GM18858 (cell line): ENCODE measurements around the gene DLK1.

Experiments used
- ATAC-seq: cut with Tn5 transposase; IDR thresholded peaks from one replicate; pipeline ENCODE4 v1.9.1; 2021; ENCODE audit not compliant: unreplicated experiment

The DLK1 gene

DNA sequence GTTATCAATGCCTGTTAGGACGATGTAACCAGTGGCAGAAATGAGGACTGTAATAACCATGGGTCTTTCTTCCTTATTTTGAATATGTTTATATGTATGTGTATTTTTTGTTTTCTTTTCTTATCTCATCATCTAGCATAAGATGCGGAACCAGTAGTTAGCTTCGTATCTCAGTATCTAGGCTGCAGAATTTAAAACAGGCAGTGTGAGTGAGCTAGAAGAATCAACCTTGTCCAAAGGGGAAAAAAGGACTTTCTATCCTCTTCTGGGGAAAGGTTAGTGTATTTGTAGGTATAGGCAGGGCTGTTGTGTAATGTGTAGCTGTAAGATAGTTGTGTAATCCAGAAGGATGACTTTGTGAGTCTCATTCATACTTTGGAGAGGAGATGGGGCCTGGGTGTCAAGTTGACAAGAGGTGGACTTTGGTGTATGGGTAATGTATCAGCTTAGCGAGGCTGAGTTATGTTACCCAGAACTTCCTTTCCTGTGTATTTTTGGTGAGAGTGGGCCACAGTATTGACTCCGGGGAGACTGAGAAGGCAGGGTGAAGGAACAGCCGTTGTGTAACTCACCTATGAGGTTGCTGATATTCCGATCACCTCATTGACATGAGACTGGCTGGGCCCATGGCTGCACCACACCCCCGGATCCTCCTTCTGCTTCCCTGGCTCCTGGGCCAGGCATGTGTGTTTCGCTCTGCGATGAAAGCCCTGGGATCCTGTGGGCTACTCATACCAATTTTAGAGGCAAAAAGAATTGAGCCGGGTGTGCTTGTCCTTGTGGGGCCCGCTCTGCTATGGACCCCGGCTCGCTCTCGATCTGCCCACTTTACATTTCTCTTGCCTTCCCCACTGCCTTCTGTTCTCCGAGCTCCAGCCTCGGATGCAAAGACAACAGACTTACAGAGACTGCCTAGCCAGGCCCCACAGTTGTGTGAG, 24.3 kb downstream of the DLK1 start:
- ATAC-seq, result no peak

DNA sequence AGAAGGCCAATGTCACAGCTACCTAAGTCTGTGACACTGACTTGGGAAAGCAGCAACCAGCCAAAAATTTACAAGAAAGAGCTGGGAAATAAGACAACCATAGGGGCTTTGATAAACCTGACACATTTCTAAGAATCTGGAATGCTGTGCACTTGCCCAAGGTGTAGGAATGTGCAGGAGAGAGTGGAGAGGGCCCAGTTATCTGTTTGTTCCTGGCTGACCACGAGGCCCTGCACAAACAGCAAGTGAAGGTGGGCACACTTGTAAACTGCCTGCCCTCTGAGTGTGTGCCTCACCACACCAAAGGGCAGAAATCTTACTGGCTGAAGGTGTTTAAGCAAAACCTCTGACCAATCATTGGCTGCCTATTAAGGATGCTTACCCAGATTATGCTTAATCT, 27.3 kb downstream of the DLK1 start:
- ATAC-seq, result no peak

DNA sequence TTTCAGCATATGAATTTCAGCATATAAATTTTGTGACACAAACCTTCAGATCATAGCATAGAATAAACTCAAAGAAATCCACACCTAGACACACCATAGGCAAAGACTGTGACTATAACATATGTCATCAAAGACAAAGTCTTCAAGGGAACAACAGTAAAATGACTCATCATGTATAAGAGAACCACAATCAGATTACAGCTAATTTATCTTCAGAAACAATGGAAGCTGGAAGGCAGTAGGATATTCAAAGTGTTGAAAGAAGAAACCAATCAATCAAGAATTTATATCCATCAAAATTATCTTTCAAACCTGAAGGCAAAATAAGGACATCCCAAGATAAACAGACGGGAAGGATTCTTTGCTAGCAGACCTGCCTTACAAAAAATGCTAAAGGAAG, 29.0 kb downstream of the DLK1 start:
- ATAC-seq, result no peak

DNA sequence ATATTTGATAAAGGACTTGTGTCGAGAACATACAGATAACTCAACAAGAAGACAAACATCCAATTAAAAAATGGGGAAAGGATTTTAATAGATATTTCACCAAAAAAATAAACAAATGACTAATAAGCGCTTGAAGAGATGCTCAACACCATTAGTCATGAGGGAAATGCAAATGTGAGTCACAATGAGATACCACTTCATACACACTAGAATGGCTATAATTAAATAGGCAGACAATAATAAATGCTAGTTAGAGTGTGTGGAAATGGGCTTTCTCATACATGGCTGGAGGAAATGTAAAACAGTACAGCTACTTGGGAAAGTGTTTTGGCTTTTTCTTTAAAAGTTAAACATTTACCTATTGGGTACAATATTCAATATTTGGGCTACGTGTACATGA, 34.8 kb downstream of the DLK1 start:
- ATAC-seq, result no peak

DNA sequence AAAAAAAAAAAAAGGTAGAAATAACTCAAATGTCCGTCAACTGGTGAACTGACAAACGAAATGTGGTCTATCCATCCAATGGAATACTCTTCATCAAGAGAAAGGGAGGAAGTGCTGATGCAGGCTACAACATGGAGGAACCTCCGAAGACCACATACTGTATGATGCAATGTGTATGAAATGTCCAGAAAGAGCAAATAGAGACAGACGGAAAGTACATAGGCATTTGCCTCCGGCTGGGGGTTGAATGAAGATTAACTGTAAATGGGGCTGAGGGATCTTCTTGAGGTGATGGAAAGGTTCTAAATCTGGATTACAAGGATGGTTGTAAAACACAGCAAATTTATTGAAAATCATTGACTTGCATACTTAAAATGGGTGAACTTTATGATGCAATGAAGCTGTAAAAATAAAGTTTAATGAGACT, 35.4 kb downstream of the DLK1 start:
- no peak for ATAC-seq

DNA sequence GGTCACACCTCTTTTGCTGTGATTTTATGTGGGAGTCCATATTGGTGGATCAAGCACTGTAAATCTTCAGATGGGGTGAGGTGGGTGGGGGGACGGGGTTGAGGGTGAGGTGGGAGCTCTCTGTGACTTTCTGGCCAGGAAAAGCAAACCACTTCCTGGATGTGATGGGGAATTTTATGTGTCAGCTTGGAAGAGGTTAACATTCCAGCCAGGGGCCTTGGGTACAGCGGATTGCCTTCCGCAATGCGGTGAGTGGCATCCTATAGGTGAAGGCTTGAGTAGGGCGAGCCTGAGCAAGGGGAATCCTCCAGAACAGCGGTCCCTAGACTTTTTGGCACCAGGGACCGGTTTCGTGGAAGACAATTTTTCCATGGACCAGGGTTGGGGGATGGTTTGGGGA, 36.2 kb downstream of the DLK1 start:
- ATAC-seq, result no peak

DNA sequence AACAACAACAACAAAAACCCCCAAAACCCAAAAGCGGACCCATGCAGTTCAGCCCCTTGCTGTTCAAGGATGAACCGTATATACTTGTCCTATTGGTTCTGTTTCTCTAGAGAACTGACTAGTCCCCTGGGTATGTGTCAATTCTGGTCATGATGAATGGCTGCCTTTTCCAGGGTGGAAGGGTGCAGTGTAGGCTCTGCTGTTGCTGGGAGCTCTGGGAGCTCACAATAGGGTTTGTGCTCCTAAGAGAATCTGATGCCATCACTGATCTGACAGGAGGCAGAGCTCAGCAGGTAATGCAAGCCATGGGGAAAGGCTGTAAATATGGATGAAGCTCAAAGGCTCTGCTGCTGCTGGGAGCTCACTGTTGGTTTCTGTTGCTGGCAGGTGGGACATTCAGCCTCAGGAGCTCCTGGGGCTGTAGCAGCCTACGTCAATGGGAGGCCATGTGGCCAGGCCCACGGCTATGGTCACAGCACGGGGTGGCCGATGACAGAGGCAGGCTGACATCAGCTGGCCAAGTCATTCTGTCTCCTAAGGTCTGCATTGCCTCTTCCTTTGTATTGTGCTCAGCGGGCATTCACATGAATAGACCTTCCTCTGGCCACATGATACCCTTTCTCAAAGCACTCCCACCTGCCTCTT, 37.9 kb downstream of the DLK1 start:
- no peak for ATAC-seq

DNA sequence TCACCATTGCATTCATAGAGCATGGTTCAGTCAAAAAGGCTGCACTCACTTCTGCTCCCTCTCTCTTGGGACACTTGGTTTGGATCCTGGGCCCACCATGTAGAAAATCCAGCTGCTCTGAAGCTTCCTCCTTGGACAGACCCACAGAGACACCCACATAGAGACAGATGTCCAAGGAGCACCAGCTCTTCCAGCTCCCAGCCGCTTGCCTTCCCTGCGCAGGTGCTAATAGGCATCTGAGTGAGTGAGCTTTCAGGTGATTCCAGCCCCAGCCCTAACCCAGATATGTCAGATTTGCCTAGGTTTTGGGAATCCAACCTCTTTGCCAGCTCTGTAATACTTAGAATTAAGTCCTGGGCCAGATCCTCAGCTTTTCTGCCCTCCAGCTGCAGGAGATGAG, 38.6 kb downstream of the DLK1 start:
- ATAC-seq, result no peak

DNA sequence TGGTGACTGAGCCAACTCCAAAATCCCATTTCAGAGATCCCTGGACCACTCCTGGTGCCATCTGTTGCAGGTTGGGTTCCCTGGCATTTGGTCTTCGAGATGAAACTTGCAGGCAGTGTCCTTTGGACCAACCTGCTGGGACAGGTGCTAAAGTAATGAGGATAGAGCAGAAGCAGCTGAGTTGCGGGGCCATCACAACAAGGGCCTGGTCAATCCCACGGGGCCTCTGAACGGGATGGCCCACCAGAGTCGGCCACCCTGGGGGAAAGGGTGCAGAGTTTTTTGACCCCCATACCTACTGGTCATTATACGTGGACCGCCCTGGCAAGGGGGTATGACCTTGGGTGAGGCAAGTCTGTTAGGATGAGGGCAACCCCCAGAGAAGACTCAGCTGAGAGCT, 39.3 kb downstream of the DLK1 start:
- no peak for ATAC-seq

DNA sequence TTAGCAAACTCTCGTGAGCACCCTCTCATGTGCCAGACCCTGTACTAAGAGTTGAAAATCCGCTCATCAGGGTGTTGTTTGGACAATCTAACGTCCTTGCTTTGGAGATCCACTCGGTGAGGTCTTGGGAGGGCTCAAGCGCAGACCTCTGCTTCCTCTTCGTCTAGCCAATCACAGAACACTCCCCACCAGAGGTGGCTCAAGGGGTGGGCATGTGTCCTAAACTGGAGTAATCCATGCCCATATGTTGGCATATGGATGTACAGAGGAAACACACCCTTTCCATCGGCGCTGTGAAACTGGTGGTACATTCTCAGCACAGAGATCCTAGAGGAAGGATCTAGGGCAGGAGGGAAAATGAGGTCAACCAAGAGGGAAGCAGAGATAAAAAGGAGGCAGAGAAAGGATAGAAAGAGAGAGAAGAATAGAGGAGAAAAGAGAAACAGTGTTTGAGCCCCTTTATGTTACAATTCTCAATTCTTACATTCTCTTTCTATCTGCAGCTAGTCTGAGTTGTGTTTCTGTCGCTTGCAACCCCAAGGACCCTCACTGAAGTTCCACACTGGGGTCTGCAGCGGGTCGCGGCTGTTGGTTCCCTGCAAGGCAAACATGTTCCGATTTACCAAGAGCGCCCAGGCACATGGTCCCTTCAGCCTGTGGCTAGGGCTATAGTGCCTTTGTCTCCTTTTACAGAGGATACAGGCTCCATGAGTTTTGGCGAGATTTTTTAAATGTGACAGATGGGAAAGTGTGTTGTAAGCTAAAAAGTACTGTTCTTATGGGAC, 40.5 kb downstream of the DLK1 start:
- no peak for ATAC-seq

DNA sequence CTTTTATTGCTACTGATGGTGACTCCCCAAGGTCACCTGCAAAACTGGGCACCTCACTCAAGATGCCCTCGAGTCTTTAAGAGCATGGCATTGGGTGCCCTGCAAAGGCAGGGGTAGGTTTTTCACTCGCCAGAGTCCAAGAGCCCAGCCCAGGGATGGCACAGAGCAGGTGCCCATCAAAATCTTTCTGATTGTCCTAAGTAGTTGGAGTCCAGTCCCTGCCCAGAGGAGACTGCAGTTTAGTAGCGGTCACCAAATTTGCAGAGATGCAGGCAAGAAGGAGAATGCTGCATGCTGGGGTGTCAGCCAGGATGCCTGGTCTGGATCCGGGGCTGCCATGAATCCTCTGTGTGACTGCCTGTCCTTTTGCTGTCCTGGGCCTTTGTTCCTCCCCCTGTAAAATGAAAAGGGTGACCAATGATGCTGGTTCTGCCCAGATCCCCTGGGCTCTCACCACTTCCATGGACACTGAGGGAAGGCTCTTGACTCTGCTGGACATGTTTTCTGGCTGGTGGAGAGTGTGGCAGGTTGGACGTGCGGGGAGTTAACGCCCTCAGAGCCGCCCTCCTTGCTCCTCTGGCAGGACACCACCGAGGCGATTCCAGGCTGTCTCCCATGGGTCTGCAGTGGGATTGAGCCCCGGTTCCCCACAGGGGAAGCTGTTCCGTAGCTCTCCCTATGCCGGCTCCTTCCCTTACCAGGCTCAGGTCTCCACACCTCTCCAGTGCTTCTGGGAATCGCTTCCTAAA, 41.3 kb downstream of the DLK1 start:
- ATAC-seq, result no peak

DNA sequence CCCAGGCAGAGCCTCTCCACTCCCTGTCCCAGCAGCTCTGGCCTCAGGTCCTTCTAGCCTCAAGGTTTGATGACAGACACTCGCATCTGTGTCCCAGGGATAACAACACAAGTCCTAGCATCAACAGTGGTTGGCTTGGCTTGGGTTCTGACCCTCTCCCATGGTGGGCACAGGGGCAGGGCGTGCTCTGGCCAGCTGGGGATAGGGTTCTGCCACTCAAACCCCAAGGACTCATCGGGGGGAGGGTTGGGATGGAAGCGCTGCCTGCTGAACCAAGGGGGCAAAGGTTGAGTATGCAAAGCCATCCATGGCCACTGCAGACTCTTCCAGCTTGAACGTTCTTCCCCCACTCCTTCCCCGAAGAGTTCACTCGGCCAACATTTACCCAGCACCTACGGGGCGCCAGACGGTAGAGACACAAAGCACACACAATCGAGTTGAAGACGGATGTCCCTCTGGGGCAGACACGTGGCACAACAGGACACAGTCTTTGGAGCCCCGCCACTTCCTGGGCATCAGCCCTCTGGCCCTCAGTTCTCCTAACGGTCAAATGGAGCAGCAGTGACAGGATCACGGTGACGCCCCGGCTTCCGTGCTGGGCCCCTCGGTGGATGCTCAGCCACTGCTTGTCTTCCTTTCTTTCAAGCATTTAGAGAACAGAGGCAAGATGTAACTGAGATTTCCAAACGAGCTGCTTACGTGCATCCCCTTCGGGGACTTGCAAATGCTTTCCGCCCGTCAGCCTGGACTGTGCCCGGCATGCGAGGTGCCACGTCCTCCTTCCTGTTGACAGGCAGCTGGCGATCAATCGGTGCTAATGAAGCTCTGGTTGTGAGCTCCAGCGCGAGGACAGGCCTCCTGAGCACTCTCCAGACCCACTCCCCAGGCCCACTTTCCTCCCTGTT, 42.6 kb downstream of the DLK1 start:
- no peak for ATAC-seq

DNA sequence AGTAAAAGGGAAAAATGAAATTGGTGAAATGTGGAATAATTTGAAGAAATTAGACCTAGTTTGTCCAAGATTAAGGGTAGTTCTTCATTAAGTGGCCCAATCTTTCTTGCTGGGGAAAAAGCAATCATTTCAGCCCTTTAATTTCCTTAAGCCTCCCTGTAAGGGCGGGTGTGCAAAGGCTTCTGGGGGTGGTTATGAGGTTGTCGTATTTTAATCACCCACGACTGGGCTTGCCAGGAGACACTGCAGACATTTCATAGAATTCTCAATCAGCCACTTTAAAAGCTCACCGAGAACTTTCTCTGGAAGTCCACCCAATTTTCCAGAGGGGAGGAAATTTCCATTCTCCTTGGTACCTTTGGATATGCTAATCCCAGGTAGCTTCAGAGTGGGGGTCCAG, 43.4 kb downstream of the DLK1 start:
- no peak for ATAC-seq

DNA sequence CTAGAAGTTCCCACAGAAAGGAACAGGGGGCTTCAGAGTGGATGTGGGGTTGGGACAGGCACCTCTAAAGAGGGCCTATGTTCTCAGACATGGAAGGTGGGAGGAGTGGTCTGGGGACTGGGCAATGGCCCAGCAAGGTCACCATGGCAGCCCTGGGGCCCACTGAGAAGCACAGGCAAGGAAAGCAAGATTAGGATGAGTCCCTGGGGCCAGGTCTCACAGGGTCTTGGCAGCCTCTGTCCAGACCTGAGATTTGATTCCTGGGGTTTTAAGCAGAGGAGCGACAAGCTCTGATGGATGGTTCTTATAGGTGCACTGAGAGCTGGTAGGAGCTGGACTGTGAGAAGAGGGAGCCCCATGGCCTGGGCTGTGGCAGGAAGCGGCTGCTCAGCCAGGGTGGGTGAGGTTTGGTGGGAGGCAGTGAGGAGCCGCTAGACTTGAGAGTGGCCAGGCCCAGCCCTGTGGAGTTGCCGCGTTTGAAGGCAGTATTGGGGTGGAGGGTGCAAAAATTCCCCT, 44.0 kb downstream of the DLK1 start:
- ATAC-seq, result no peak

DNA sequence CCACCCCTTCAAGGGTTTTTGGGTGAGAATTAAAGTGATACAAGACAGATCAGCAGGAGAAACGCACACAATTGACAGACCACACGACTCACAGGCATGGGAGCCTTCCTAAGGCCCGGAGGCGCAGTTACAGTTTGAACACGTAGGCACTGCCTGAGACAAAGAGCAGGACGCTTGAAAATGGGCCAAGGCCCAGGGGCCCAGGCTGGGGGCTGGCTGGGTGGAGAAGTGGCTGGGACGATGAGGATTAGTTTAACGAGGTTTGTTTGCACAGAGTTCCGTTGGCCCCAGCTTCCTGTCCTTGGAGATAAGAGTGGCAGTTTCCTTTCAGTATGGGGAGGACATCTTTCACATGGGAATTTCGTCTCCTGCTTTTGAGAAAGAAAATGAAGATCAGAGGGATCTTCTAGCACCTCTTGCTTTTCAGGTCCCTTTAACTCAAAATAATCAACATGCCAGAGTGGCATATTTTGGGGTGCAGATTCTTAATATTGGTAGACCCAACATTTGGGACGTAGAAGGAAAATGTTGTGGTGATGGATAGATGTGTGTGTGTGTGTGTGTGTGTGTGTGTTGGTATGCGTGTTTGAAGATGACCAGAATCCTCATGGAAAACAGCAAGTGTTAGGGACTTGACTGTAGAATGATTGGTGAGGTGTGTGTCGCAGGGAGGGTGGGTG, 44.6 kb downstream of the DLK1 start:
- ATAC-seq, result no peak

DNA sequence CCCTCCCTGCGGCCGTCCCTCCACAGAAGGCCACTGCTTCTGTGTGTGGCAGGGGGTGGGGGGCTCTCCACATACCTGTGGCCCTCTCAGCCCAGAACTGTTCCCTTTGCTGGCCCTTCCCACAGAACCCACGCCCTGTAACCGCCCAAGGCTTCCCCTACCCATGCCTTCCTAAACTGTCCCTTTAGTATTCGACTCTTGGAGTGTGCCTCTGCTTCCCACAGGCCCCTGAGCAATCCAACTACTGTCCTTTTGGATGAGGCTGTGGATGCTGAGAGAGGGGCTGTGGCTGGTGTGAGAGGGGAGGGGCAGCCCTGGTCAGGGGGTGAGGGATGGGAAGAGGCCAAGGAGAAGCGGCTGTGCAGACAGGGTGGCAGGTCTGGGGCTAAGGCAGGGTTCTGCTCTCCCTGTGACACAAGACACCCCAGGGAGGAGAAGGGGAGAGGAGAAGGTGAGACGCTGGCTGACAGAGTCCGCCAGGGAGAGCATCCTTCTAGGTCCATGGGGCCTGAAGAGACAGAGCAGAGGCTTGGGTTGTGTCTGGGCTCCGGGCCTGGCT, 46.0 kb downstream of the DLK1 start:
- no peak for ATAC-seq

DNA sequence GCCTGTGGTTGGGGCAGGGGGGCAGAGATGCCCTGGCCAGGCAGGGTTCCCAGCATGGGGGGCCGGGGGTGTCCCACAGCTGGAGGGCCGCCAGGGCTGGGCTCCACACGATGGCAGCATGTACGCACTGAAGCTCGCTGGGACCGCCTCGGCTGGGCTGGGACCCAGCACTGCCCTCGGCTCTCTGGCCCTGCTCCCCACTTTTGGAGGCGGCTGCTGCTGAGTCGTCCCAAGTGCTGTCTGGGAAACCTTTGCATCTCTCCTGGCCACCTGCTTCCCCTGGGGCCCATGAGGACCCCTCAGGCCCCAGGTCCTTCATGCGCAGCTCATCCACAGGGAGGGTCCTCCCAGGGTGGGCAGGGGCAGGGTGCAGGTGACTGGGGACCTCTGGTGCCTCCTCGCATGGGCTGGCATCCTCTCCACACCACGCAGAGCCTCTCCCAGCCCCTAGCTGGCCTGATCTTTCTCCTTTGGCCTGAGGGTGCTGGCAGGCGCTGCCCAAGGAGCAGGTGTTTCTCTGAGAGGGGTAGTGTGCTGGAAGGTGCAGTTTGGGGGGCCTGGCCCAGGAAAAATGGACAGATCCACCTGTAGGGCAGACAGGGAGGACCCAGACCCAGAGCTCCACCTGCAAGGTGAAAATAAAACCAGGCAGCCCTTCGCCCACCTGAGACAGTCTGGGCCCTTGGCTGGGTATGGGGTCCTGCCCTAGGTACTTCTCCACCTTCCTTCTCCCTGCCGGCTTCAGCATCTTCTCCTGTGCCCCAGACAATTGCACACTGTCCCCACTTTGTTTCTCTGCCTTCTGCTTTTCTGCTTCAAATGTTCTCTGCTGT, 46.9 kb downstream of the DLK1 start:
- no peak for ATAC-seq

DNA sequence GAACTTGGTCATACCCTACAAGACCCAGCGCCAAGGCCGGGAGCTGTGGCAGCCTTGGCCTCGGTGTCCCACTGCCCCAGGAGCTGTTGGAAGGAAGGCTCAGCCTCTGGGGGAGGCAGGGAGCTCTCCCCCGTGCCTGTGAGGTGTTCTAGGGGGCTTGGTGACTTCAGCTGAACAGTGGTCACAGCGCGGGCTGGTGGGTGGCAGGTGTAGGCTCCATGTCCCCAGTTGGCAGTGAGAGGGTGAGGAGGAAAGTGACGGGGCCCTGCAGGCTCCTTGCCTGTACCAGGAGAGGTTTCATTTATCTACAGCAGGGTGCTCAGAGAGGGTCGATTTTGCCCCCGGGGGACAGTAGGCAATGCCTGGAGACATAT, 47.5 kb downstream of the DLK1 start:
- no peak for ATAC-seq
